SK-N-MC (cell line): ENCODE data around the gene MYH16.

Experiments
- DNase-seq: peaks from one replicate; pipeline ENCODE4 v3.0.0-alpha.2; 2011; ENCODE audit warnings: low read depth, low spot score
- H3K27ac ChIP-seq: fragments of 200-600 bp; sonication (generic); 2 replicates; pipeline ENCODE4 v1.5.1; 2016; ENCODE audit warnings: mixed run types
- H3K36me3 ChIP-seq: fragments of 200-600 bp; sonication (generic); 2 replicates; pipeline ENCODE4 v1.6.1; 2017; ENCODE audit warnings: antibody characterized with exemption, low read length, mixed read lengths; ENCODE audit not compliant: insufficient read depth
- H3K4me3 ChIP-seq: fragments of 200-600 bp; sonication (generic); 2 replicates; pipeline ENCODE4 v1.5.1; 2016
- H3K9ac ChIP-seq: fragments of 200-600 bp; sonication (generic); 2 replicates; pipeline ENCODE4 v1.8.0; 2017; ENCODE audit warnings: mixed run types, mixed read lengths; ENCODE audit not compliant: insufficient read length
- H3K9me3 ChIP-seq: fragments of 200-600 bp; sonication (generic); 2 replicates; pipeline ENCODE4 v1.6.1; 2017; ENCODE audit warnings: low read depth, mild to moderate bottlenecking, antibody characterized with exemption, low read length, moderate library complexity, mixed read lengths
- EZH2 ChIP-seq: fragments of 200-600 bp; sonication (generic); IDR thresholded peaks from one replicate; pipeline ENCODE4 v1.6.1; 2017; ENCODE audit warnings: antibody characterized with exemption
- FOXP2 ChIP-seq: optimal IDR thresholded peaks from 2 replicates; pipeline ENCODE3; 2011; ENCODE audit warnings: mild to moderate bottlenecking, moderate library complexity; ENCODE audit not compliant: insufficient read depth; ENCODE audit errors: extremely low read length, control extremely low read depth
- POLR2AphosphoS5 ChIP-seq: IDR thresholded peaks from 2 replicates; pipeline ENCODE4 v1.6.1; 2012; ENCODE audit warnings: mild to moderate bottlenecking, low read depth, low read length, borderline replicate concordance

The MYH16 gene

DNA sequence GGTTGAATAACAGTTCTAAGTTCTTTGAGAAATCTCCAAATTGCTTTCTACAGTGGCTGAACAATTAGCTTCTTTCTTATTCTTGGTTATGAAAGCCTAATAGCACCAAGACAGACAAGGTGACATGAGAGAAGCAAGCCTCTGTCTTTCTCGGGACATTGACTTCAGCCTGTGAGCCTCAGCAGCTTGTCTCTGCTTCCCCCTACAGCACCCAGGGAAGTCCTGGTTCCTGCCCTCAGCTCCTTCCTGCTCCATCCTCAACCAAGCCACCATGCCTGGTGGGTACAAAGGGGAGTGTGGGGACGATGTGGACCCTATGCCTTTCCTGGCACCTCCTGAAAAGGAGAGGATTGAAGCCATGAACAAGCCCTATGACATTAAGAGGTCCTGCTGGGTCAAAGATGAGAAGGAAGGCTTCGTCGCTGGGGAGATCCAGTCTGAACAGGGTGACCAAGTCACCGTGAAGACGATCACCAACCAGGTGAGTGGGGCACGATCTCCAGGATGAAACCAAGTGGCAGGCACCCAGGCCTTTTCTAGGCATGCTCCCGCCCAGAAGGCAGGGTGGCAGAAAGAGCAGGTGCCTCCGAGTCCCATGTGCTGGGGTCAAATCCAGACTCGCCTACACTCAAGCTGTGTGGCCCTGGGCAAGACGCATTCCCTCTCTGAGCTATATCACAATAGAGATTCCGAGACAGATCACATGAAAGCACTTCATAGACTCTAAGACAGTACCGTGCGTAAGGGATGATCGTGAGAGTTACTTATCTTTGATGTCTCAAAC, 33.9 kb upstream of the MYH16 start:
- Histone ChIP-seq H3K4me3 (no peak overlapping the region), H3K36me3 (no peaks in the 10 kb centered on the region), H3K9me3 (no peaks in the 10 kb centered on the region), H3K27ac (no peak overlapping the region), H3K9ac (no peak overlapping the region)
- no peak for DNase-seq
- TF ChIP-seq POLR2AphosphoS5 (no peak), EZH2 (no peak), FOXP2 (no peak)

DNA sequence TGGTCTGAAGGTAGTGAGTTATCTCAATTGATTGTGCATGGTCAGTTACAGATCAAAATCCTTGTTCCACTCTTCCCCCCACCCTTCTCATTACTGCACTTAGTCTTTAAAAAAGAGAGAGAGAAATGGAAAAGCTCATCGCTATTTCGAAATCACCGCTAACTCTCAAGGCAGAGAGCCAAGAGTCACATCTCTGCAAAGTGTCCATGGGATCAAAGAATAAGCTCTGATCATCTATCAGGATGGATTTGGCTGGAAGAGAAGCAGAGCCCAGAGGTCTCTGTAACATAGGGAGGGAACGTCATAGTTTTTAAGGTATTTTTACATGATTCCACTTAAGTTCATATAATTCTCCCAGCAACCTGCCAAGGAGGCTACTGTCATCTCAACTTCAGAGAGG, 30.0 kb upstream of the MYH16 start:
- Histone ChIP-seq H3K27ac (no peak overlapping the region), H3K9ac (no peak overlapping the region), H3K4me3 (no peak overlapping the region), H3K9me3 (no peaks in the 10 kb centered on the region), H3K36me3 (no peaks in the 10 kb centered on the region)
- no peak for TF ChIP-seq POLR2AphosphoS5
- no peak for TF ChIP-seq FOXP2
- no peak for TF ChIP-seq EZH2
- DNase-seq: no peak

DNA sequence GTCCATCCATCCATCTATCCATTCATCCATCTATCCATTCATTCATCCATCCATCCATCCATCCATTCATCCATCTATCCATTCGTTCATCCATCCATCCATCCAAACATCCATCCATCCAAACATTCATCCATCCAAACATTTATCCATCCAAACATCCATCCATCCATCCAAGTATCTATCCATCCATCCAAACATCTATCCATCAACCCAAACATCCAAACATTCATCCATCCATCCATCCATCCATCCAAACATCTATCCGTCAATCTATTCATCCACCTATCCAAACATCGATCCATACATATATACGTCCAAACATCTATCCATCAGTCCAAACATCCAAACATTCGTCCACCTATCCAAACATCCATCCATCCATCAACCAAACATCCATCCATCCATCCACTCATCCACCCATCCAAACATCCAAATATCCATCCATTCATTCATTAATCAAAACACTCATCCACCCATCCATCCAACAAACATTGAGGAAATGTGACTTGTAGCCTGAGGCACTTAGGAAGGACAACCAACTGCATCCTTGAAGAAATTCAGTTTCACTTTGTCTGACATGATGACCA, 28.8 kb upstream of the MYH16 start:
- H3K4me3 ChIP-seq: no peak overlapping the region
- no peak for DNase-seq
- H3K27ac ChIP-seq: no peak overlapping the region
- no peaks in the 10 kb centered on the region for H3K36me3 ChIP-seq
- H3K9ac ChIP-seq: no peak overlapping the region
- no peaks in the 10 kb centered on the region for H3K9me3 ChIP-seq
- TF ChIP-seq POLR2AphosphoS5 (no peak), EZH2 (no peak), FOXP2 (no peak)

DNA sequence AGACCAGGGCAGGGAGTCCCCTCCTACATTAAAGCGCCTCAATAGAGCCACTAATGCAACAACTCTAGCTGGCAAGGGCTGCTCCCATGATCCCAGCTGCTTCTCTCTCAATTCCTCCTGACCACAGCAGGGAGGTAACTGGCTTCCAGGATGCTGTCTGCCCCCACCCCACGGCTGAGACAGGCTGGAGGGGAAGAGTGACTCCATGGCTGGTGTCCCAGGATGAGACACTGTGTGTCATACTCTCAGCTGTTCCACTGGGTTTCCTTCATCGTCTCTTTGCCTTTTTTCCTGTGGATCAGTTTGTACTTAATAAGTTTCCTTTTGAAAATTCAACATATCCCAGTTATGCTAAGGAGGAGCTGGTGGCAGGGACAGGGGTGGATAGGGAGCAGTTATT, 27.7 kb upstream of the MYH16 start:
- H3K9ac ChIP-seq: no peak overlapping the region
- H3K9me3 ChIP-seq: no peaks in the 10 kb centered on the region
- H3K4me3 ChIP-seq: no peak overlapping the region
- H3K27ac ChIP-seq: no peak overlapping the region
- no peak for TF ChIP-seq FOXP2
- no peak for TF ChIP-seq EZH2
- TF ChIP-seq POLR2AphosphoS5: no peak
- DNase-seq: no peak
- H3K36me3 ChIP-seq: no peaks in the 10 kb centered on the region

DNA sequence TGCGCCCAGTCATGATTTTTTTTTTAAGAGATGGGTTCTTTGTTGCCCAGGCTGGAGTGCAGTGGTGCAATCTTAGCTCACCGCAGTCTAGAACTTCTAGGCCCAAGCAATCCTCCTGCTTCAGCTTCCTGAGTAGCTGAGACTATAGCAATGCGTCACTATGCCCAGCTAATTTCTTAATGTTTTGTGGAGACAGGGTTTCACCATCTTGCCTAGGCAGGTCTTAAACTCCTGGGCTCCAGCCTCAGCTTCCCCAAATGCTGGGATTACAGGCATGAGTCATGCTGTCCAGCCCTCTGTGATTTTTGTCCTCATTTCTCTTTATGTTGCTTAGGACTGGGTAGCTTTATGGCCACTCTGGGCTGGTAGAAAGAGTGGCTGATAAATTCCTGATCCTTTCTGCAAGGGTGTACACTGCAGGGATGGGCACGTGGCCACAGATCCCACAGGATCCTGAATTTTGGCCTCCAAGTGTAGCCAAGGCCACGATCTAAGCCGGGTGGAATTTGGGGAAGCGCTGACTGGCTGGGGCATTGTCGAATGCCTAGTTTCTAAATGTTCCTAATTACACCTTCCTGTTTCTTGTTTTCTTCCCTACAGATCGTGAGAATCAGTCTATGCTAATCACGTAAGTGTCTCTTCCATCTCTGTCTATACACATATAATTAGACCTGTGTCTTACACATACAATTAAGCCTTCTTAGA, 24.1 kb upstream of the MYH16 start:
- no peak for DNase-seq
- Histone ChIP-seq H3K9me3 (no peaks in the 10 kb centered on the region), H3K9ac (no peak overlapping the region)

DNA sequence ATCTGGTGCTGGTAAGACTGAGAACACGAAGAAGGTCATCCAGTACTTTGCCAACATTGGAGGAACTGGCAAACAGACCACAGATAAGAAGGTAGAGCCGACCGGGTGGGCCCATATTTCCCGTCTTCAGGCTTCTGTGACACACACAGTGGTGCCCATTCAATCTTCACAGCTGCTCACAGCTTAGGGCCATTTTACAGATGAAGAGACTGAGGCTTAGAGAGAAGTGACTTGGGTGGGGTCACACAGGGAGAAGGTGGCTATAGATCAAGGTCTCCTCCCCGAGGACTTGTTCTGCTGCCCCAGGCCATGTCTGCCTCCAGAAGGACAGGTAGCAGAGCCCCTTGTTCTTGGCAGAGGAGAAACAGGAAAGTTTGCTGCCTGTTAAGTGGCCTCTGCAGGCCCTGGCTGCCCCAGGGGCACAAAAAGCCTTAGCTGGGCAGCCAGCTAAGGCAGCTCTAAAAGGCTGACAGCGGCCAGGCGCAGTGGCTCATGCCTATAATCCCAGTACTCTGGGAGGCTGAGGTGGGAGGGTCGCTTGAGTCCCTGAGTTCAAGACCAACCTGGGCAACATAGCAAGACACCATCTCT, 22.6 kb upstream of the MYH16 start:
- Histone ChIP-seq H3K9ac (no peak overlapping the region), H3K4me3 (no peak overlapping the region), H3K36me3 (no peaks in the 10 kb centered on the region), H3K9me3 (no peaks in the 10 kb centered on the region), H3K27ac (no peak overlapping the region)
- no peak for TF ChIP-seq POLR2AphosphoS5
- TF ChIP-seq EZH2: no peak
- TF ChIP-seq FOXP2: no peak
- no peak for DNase-seq

More for the DNA sequence above, 24.1 kb upstream of the MYH16 start:
- TF ChIP-seq POLR2AphosphoS5: no peak
- TF ChIP-seq FOXP2: no peak
- TF ChIP-seq EZH2: no peak
- Histone ChIP-seq H3K36me3 (no peaks in the 10 kb centered on the region), H3K27ac (no peak overlapping the region), H3K4me3 (no peak overlapping the region)

DNA sequence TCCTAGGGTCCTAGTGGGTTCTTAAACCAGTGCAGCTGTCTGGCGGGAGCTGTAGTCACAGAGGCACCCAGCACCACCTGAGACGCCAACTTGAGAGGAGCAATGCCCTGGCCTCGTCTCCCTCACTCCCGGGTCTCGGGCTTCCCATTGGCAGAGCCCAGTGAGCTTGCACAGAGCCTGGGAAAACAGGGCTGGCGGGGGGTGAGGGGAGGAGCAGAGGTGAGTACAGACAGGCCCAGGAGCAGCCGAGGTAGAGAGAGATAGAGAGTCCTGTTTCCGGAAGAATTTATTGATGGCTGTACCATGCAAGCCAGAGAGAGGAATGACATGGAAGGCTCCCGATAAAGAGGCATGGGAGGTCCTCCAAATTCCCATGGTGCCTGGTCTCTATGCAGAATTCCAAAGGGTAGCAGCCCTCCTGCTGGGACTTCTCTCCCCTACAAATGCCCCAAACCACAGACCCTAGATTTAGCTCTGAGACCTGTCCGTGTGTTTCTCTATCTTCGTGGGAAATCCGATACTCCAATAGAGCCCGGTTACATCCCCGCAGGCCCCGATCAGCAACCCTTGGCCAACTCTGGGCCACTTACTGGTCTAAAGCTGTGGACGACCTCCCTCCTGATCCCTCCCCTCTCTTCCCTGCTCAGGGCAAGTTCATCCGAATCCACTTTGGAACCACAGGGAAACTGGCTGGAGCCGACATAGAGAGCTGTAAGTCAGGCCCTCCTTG, 20.3 kb upstream of the MYH16 start:
- H3K9me3 ChIP-seq: no peaks in the 10 kb centered on the region
- H3K4me3 ChIP-seq: no peak overlapping the region
- no peak for DNase-seq
- H3K36me3 ChIP-seq: no peaks in the 10 kb centered on the region
- TF ChIP-seq EZH2 (no peak), POLR2AphosphoS5 (no peak), FOXP2 (no peak)
- H3K9ac ChIP-seq: no peak overlapping the region
- H3K27ac ChIP-seq: no peak overlapping the region
